Cardiac muscle cell (in vitro differentiated cells and primary cell): Measurements from ENCODE around the gene KRT76. TPM values are rescaled to one million over a fixed set of nuclear protein-coding genes. Genes with fewer than 3 reads are reported as not detected.

ENCODE experiments used
- DNase-seq, 2 donors: peaks; one replicate each; pipeline versions ENCODE4 v3.0.0 to v3.0.0-alpha.2; 2010 to 2017; ENCODE audit warnings: low read depth in 1 of 2, low spot score in 1 of 2
- H3K27ac ChIP-seq: fragments of 200-600 bp; sonication (generic); 2 replicates; pipeline ENCODE4 v1.5.1; 2016
- H3K27me3 ChIP-seq: fragments of 200-600 bp; sonication (generic); 2 replicates; pipeline ENCODE4 v1.6.0; 2016; ENCODE audit warnings: control low read depth
- H3K36me3 ChIP-seq: fragments of 200-600 bp; sonication (generic); 2 replicates; pipeline ENCODE4 v1.5.1; 2016; ENCODE audit warnings: control low read depth
- H3K4me1 ChIP-seq: fragments of 200-600 bp; sonication (generic); 2 replicates; pipeline ENCODE4 v1.8.1; 2017; ENCODE audit warnings: low read depth, mild to moderate bottlenecking, mixed run types
- H3K4me3 ChIP-seq: fragments of 200-600 bp; sonication (generic); 2 replicates; pipeline ENCODE4 v1.5.1; 2016; ENCODE audit warnings: mild to moderate bottlenecking
- H3K9me3 ChIP-seq: fragments of 200-600 bp; sonication (generic); 2 replicates; pipeline ENCODE4 v1.5.1; 2017; ENCODE audit warnings: low read depth, mild to moderate bottlenecking, control low read depth
- polyA plus RNA-seq: library from polyadenylated mRNA; unstranded; fragments of >200 nt; fragmentation: Nextera tagmentation; extraction: Ambion mirVana; gene quantifications from 2 replicates; pipeline ENCODE4 v1.2.1, GENCODE V29; 2016
- total RNA-seq: library from RNA; depleted of rRNA; stranded (reverse); fragments of >200 nt; gene quantifications from 2 replicates; pipeline ENCODE4 v1.2.3, GENCODE V29; 2016
- TF ChIP-seq, protein P1 (sequence below): IDR thresholded peaks from 2 replicates; pipeline ENCODE4 v1.5.1; 2012; ENCODE audit warnings: low read depth, mild to moderate bottlenecking, low read length

The KRT76 gene
- total and polyA plus RNA-seq, 2 experiments from 2014 or later = not detected

DNA sequence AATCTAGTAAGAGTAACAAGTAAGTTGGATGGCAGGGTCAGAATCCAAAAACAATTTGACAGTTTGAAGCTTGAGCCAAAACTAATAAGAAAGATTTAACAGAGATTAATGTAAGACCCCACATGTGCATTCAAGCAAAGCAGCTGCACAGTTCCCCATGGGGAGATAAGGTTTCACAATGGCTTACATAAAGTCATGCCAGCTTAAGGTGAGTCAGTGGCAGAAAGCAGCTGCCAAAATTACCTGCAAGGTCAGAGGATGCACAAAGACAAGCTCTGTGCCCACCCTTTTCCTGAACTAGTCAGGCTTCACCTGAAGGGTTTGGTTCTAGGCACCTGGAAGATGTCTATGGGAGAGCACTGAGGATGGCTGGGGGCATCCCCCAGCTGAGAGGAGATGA lies 37.2 kb downstream of the KRT76 start:
- H3K27me3 ChIP-seq = peaks cover 6% of the 10 kb centered on the region
- no peak overlapping the region for H3K4me3 ChIP-seq
- TF ChIP-seq, protein P1, sequence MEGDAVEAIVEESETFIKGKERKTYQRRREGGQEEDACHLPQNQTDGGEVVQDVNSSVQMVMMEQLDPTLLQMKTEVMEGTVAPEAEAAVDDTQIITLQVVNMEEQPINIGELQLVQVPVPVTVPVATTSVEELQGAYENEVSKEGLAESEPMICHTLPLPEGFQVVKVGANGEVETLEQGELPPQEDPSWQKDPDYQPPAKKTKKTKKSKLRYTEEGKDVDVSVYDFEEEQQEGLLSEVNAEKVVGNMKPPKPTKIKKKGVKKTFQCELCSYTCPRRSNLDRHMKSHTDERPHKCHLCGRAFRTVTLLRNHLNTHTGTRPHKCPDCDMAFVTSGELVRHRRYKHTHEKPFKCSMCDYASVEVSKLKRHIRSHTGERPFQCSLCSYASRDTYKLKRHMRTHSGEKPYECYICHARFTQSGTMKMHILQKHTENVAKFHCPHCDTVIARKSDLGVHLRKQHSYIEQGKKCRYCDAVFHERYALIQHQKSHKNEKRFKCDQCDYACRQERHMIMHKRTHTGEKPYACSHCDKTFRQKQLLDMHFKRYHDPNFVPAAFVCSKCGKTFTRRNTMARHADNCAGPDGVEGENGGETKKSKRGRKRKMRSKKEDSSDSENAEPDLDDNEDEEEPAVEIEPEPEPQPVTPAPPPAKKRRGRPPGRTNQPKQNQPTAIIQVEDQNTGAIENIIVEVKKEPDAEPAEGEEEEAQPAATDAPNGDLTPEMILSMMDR = no peak
- DNase-seq = no peak
- no peaks in the 10 kb centered on the region for H3K9me3 ChIP-seq
- no peaks in the 10 kb centered on the region for H3K4me1 ChIP-seq
- H3K36me3 ChIP-seq = no peaks in the 10 kb centered on the region
- H3K27ac ChIP-seq = no peak overlapping the region

DNA sequence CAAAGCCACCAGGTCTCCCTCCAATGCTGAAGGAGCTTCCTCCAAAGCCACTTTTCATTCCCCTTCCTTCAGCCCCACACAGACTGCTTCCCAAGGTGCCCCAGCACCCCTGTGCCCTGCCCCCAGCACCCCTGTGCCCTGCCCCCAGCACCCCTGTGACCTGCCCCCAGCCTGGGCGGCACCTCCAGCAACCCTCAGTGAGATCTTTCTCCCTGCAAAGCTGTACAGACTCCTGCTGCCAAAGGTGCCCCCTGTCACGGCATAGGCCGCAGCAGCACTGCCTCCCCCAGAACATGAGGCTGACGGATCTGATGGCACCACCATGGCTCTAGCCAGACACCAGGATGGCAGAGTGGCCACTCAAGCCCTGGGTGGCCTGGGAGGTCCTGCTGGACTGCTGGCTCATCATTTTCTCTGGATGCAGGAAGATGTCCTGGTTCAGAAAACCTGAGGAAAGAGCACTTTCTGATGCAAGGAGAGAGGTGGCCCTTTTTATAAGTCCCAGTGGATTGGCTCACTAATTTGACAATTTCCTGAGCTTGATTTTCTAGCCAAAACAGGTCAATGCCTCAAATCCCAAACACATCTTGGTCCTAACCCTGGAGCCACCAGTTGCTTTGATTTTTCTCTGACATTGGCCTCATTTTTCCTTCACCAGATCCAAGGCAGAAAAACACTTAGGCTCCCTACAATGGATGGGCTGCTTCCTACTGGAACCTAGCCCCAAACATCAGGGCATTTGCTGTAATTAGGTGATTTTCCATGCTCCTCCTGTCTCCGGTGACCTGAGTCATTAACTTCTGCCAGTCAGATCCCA lies 41.1 kb downstream of the KRT76 start:
- H3K27me3 ChIP-seq = peaks cover 7% of the 10 kb centered on the region
- no peaks in the 10 kb centered on the region for H3K36me3 ChIP-seq
- H3K9me3 ChIP-seq = no peaks in the 10 kb centered on the region
- no peak overlapping the region for H3K4me3 ChIP-seq
- H3K4me1 ChIP-seq = no peaks in the 10 kb centered on the region
- TF ChIP-seq, protein P1 = no peak
- H3K27ac ChIP-seq = no peak overlapping the region
- DNase-seq = no peak

DNA sequence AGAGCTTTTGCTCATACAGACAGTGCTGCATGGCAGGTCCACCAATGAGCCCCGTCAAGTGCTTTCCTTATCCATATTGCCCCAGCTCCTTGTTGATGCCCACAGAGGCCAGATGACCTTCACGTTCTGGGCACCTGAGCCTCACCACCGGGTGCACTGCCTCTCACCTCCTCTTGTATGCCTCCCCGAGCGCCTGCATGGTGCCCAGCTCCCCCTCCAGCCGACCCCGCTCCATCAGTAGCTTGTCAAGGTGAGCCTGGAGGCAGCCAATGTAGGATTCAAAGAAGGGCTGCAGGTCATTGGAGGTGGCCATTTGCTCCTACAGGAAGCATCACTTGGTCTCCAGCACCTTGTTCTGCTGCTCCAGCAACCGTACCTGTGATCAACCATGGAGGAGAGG lies 42.0 kb downstream of the KRT76 start:
- no peaks in the 10 kb centered on the region for H3K4me1 ChIP-seq
- no peaks in the 10 kb centered on the region for H3K36me3 ChIP-seq
- TF ChIP-seq, protein P1 = no peak
- H3K4me3 ChIP-seq = no peak overlapping the region
- no peak overlapping the region for H3K27ac ChIP-seq
- no peak for DNase-seq
- H3K27me3 ChIP-seq = peaks cover 10% of the 10 kb centered on the region
- H3K9me3 ChIP-seq = no peaks in the 10 kb centered on the region

DNA sequence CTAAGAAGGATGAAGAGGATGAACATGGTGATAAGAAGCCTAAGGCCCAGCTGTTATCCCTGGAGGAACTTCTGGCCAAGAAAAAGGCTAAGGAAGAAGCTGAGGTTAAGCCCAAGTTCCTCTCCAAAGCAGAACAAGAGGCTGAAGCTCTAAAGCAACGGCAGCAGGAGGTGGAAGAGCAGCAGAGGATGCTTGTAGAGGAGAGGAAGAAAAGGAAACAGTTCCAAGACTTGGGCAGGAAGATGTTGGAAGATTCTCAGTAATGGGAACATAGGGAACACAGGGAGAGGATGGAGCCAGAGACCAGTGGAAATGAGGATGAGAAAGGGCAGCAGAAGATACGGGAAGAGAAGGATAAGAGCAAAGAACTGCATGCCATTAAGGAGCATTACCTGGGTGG lies 46.4 kb downstream of the KRT76 start:
- Histone ChIP-seq H3K27me3 (peaks cover 38% of the 10 kb centered on the region), H3K27ac (no peak overlapping the region), H3K4me1 (no peaks in the 10 kb centered on the region), H3K4me3 (no peak overlapping the region), H3K36me3 (no peaks in the 10 kb centered on the region), H3K9me3 (no peaks in the 10 kb centered on the region)
- TF ChIP-seq, protein P1 = no peak
- no peak for DNase-seq

DNA sequence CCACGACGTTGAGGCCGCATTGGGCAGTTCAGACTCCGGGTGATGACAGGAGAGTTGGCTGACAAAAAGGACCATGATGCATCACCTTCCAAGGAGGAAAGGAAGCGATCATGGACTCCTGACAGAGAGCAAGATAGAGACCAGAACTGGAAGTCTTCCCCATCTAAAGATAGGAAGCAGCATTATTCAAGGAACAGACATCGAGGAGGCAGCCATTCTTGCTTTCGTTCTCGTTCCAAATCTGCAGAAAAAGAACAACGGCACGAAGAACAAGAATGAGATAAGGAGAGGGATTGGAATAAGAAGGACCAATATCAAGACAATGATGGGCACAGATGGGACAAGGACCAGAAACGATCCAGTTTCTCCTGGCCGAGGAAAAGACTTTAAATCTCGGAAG lies 46.8 kb downstream of the KRT76 start:
- TF ChIP-seq, protein P1 = no peak
- peaks cover 38% of the 10 kb centered on the region for H3K27me3 ChIP-seq

More for the DNA sequence above, 46.8 kb downstream of the KRT76 start:
- no peaks in the 10 kb centered on the region for H3K36me3 ChIP-seq
- no peaks in the 10 kb centered on the region for H3K4me1 ChIP-seq
- H3K4me3 ChIP-seq = no peak overlapping the region
- no peaks in the 10 kb centered on the region for H3K9me3 ChIP-seq
- no peak overlapping the region for H3K27ac ChIP-seq
- DNase-seq = no peak
